ENCODE measurements around the gene AREL1.

The AREL1 gene

DNA sequence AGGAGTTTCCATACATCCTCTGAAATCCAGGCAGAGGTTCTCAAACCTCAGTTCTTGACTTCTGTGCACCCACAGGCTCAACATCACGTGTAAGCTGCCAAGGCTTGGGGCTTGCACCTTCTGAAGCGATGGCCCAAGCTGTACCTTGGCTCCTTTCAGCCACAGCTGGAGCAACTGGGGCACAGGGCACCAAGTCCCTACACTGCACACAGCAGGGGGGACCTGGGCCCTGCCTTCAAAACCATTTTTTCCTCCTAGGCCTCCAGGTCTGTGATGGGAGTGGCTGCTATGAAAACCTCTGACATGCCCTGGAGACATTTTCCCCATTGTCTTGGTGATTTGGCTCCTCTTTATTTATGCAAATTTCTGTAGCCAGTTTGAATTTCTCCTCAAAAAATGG, 10.6 kb downstream of the AREL1 start:
- DNase-seq (ENCODE audit: low read depth in 2 of 3, low spot score in 1 of 3) = no peak

- no peak for DNase-seq (ENCODE audit: low read depth in 2 of 3, low spot score in 1 of 3)
These were observed 14.4 kb downstream of the AREL1 start for GRCh38 chr14:74698465-74698864.

DNA sequence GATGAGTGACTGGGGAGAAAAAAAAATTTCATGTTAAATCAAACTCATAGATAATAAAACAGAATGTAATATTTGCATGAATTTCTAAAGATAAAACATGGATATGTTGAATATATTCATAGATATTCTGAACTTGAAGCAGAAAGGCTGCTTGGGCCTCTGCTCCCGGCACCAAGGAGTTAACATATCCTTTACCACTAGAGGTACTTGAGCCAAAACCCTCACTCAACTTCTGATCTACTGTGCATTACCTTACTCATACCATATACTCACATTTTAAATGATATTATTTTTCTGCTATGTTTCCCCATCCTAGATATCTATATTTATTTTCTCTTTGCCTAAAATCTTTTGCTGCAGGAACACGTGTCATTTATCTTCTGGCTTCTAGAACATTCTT, 14.9 kb downstream of the AREL1 start:
- DNase-seq (ENCODE audit: low read depth in 2 of 3, low spot score in 1 of 3) = no peak

GRCh38 chr14:74697543-74697942, 15.3 kb downstream of the AREL1 start:
- no peak for DNase-seq (ENCODE audit: low read depth in 2 of 3, low spot score in 1 of 3)

GRCh38 chr14:74697011-74697410, 15.9 kb downstream of the AREL1 start:
- no peak for DNase-seq (ENCODE audit: low read depth in 2 of 3, low spot score in 1 of 3)

DNA sequence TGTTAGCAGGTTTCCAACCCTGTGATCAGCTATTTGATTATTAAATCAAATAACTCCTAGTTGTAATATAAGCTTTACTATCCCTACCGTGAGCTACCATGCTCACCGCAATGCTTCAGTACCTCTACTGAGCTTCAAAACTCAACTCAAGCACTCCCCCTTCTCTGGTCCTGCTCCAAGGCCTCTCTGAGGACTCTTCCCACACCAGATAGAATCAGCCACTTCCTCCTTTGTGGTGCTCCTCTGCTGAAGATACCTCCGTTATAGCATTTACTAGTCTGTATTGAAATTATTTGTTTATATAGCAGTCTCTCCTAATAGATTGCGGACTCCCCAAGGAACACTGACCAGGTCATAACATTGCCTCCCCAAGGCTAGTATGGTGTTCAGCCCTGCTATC, 17.5 kb downstream of the AREL1 start:
- no peak for DNase-seq (ENCODE audit: low read depth in 2 of 3, low spot score in 1 of 3)

DNA sequence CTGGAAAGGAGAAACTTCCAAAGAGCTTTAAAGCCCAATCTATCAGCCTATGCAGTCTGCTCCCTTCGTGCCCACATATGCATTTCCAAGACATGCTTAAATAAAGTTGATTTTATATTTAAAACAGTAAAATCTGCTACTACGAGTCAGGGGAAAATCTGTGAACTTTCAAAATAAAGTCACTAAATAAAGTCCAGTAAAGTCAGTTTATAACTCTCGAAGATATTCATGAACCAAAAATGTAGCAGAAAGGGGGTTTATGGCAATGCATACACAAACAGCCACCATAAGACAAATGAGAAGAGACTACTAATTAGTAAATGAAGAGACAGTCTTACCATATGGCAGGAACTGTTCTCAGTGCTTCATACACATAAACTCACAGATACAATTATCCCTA, 19.7 kb downstream of the AREL1 start:
- no peak for DNase-seq (ENCODE audit: low read depth in 2 of 3, low spot score in 1 of 3)

- DNase-seq (ENCODE audit: low read depth in 2 of 3, low spot score in 1 of 3) = no peak
These were observed 21.4 kb downstream of the AREL1 start for GRCh38 chr14:74691456-74691855.

DNA sequence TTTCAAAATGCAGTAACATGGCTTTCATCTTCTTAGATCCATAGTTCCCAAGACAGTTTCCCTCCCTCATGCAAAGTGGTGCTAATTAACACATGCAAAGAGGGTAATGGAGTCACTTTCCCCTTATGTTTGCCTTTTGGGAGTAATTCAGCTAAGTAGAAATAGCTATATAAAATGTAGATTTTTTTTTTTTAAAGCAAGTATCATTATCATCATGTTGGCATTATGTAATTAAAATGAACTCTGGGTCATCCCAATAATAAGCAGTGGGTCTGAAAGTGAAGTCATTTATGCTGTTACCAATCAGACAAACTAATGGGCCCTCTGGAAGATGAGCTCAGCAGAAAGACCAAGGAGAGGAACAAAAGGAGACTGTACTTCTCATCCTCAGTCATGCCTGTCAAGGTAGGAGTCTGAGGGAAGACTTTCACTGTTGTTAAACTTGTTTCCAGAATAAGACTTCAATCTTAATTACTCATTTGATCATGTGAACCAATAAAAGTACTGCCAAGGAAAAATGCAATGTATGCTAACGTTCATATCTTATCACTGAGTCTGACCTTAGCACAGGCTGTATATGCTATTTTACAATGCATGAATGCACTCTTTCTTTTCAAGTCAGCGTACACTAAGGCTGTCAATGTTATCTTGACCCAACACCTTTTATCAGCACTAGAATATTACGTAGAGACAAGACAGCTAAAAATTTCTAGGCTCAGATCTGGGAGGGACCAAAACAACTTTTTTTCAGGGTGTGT, 26.8 kb downstream of the AREL1 start:
- DNase-seq (ENCODE audit: low read depth in 2 of 3, low spot score in 1 of 3) = no peak

DNA sequence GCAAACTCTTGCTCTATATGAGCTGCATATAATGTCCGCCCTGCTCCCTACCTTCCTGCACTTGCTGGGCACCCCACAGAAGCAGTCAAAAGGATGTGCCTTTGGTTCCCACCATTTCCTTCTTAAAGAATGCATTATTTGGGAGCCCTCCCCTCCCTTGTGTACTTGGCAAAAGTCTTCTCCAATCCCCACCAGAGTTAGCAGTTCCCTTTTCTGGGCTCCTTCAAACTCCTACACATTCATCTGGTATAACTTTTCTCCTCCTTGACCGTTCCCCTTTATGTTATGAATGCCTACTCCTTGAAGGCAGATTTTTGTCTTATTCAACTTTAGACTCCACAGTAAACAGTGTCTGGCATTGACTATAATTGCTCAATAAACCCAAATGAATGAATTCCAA, 27.8 kb downstream of the AREL1 start:
- no peak for DNase-seq (ENCODE audit: low read depth in 2 of 3, low spot score in 1 of 3)

GRCh38 chr14:74684434-74684833, 28.4 kb downstream of the AREL1 start:
- DNase-seq (ENCODE audit: low read depth in 2 of 3, low spot score in 1 of 3) = no peak

- no peak for DNase-seq (ENCODE audit: low read depth in 2 of 3, low spot score in 1 of 3)
These were observed 29.5 kb downstream of the AREL1 start for GRCh38 chr14:74683406-74683805.

DNA sequence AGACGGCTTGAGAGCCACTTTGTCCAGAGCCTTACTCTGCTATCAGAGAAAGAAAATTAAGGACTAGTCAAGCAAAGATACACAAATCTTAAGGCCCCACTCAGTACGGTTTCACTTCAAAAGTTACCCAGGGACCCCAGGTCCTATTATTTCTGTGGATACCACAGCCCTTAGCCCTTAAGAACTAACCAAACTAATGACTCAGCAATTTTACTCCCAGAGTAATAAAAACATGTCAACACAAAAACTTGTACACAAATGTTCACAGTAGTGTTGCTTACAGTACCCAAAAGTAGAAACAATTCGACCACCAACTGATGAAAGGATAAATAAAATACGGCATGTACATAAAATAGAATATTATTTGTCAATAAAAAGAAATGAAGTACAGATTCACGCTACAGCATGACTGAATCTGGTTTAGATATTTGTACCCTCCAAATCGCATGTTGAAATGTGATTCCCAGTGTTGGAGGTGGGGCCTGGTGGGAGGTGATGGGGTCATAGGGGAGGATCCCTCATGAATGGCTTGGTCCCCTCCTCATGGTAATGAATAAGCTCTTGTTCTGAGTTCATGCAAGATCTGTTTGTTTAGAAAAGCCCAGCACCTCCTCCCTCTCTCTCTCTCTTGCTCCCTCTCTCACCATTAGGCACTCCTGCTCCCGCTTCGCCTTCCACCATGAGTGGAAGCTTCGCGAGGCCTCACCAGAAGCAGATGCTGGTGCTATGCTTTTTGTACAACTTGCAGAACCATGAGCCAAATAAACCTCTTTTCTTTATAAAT, 30.5 kb downstream of the AREL1 start:
- DNase-seq (ENCODE audit: low read depth in 2 of 3, low spot score in 1 of 3) = no peak

DNA sequence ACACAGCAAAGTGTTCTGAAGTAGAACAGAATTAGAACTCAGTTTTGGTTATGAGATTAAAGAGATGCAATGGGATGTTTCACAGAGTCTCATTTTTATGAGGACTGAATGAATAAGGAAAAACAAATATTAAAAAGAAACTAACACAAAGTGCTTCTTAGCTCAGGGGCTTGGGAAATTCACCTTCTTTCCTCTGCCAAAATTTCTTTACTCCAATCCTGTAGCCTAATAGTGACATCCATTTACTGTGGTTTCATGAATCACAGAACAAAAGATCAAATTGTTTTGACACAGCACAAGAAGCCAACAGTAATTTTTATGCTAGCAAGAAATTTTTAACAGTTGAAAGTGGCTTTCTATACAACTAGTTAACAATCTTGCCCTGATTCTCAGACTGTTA, 37.7 kb downstream of the AREL1 start:
- no peak for DNase-seq (ENCODE audit: low read depth in 2 of 3, low spot score in 1 of 3)

GRCh38 chr14:74673768-74674167, 39.1 kb downstream of the AREL1 start:
- no peak for DNase-seq (ENCODE audit: low read depth in 2 of 3, low spot score in 1 of 3)

GRCh38 chr14:74671789-74672188, 41.1 kb downstream of the AREL1 start:
- DNase-seq (ENCODE audit: low read depth in 2 of 3, low spot score in 1 of 3) = no peak

DNA sequence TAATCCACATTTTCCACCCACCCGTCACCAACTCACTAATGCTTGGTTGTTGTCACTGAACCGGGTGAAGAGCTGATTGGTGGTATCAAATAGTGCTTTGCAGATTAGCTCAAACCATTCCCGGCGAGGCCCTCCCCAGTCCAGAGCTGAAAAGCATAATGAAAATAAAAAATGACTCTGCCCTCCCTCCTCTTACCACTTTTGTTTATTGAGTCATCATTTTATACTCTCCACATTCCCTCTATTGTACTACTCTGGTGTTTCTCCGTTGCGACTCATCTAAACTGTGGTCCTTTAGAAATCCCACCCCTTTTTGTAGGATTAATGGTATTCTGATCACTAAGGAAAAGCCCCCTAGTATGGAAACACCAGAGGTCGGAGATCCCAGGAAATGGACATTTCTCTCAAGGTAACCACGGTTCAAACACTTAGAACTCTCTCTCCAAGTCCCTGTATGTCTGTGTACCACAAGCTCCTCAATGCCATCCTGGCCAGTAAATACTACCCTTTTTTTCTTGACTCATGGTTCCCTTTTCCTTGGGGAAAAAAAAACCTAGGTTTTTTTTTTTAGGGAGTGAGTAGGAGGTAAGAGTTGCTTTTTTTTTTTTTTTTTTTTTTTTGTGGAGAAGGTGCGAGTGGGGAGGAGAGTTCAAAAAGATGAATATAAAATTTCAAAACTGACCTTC, 42.0 kb downstream of the AREL1 start:
- no peak for DNase-seq (ENCODE audit: low read depth in 2 of 3, low spot score in 1 of 3)

GRCh38 chr14:74669846-74670245, 43.0 kb downstream of the AREL1 start:
- no peak for DNase-seq (ENCODE audit: low read depth in 2 of 3, low spot score in 1 of 3)

- DNase-seq (ENCODE audit: low read depth in 2 of 3, low spot score in 1 of 3) = no peak
These were observed 43.6 kb downstream of the AREL1 start for GRCh38 chr14:74669256-74669655.

GRCh38 chr14:74667758-74668157, 45.1 kb downstream of the AREL1 start:
- no peak for DNase-seq (ENCODE audit: low read depth in 2 of 3, low spot score in 1 of 3)

DNA sequence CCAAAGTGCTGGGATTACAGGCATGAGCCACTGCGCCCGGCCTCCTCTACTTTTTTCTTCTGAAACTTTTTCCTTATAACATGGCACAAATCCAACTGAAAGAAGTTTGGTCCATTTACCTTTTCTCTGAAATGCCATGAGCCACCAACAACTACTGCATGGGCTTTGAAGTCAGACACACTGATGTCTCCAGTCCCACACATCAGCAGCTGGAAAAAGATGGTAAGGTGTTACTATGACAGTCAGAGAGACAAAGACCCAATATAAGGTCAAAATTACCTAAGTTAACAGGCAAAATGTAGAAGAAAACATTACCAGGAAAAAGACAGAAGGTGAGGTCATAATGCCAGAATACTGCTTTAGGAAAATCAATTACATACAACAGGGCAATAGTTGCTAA, 48.2 kb downstream of the AREL1 start:
- no peak for DNase-seq (ENCODE audit: low read depth in 2 of 3, low spot score in 1 of 3)

- no peak for DNase-seq (ENCODE audit: low read depth in 2 of 3, low spot score in 1 of 3)
These were observed 49.0 kb downstream of the AREL1 start for GRCh38 chr14:74663884-74664283.
